GM19438 (cell line): ENCODE data around the gene DEPDC5.

ENCODE experiments used
- ATAC-seq: cut with Tn5 transposase; IDR thresholded peaks from one replicate; pipeline ENCODE4 v1.9.1; 2021; ENCODE audit warnings: low read depth; ENCODE audit not compliant: unreplicated experiment

DEPDC5 gene

DNA sequence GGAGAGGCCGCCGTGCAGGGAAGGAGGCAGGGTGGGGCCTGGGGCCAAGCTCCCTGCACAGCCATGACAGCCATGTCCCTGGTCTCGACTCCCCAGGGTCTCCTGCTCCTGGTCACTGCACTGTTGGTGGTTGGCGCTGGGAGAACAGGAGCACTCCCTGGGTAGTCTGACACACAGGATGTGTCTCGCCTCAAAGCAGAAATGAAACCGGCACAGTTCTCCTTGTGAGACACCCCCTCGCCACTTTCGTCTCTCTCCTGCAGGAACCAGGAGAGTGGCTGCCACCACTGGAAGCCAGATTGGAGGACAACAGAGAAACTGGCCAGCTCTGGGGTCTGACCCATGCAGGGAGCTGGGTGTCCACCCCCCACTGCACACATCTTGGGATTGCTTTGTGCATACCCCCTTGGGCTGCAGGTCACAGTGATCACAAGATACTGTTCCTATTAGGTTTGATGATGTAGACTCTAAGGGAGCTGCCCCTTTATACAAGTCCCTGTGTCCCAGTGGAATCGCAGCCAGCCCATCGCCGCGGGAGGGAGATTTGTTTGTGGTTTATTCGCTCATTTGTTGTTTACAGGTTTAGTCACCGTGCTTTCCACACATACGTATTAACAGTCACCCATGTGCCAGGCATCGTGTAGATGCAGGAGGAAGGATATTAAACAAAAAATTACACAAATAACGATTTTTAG is 163.6 kb downstream of the DEPDC5 start:
- peak; percentile 72 for ATAC-seq

DNA sequence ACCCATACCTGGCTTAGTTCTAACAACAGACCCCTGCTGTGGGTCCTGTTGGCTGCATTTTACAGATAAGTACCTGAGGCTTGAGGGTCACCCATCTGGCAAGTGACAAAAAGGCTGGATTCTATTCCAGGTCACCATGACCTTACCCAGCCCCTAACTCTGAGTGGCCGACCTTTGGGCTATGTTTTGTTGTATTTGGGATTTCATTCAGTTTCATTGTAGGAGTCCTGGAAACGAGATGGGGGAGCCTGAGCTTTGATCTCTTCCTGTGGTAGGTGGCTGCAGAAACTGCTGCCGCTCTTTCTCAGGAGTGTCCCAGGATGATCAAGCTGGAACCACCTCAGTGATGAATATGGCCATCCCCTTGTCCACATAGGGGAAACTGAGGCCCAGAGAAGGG is 165.9 kb downstream of the DEPDC5 start:
- ATAC-seq, result no peak

DNA sequence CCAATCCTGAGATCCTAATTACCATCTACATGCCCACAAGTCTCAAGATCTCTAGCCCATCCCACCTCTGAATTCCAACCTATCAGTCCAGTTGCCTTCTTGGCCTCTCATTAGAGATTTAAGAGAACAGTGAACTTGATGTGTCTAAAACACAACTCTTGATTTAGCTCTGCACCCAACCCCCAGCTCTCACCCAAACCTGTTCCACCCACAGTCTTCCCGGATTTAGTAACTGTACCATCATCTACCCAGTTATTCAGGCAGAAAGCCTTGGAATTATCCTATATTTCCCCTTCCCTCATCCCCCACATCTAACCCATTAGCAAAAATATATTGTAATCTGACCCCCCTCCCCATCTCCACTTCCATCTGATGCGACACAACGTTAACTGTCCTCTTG is 166.5 kb downstream of the DEPDC5 start:
- ATAC-seq, result no peak

DNA sequence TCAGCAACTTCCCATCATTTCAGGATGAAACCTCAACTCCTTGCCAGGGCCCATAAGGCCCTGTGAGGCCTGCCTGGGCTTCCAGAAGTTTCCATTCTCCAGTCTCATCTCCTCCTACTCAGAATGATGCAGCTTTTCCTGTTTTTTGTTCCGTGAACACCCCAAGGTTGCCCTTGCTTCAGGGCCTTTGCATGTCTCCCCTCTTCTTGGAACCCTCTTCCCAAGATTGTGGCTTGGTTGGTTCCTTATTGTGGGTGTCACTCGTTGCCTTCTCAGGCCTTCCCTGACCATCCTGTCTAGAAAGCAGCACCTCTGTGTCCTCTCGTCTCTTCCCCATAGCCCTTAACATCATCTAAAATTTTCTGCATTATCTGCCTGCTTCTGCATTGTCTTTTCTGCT is 167.3 kb downstream of the DEPDC5 start:
- ATAC-seq, result no peak

DNA sequence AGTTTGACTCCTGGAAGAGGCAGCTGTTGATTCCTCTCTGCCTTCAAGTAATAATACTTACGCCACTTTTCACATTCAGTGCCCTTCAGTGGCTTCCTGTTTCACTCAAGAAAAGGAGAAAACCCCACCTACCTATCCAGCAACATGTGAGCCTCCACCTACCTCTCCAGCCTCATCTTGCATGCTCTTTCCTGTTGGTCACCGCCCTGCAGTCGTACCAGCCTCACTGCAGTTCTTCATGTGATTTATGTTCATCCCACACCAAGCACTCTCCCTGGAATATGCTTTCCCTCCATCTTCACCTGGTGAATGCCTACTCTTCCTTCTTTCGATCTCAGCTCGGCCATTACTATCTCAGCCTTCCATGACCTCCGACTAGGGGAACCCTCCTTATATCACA is 168.7 kb downstream of the DEPDC5 start:
- ATAC-seq, result no peak

DNA sequence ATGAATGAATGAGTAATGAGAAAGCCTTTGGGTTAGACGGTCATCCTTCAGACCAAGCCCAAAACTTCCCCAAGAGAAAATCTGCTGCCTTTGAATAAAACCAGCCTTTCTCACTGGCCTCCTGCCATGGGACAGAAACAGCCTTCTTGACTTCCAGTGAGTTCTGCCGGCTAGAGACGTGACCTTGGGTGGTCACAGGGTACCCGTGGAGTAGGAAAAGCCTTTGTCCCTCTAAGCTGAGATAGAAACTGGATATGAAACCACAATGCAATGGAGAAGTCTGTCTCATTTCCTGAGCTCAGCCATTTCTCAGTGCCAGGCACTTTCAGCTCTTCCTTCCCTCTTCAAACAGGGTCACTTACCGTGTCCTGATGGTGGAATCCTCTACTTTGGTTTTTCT is 169.3 kb downstream of the DEPDC5 start:
- no peak for ATAC-seq

DNA sequence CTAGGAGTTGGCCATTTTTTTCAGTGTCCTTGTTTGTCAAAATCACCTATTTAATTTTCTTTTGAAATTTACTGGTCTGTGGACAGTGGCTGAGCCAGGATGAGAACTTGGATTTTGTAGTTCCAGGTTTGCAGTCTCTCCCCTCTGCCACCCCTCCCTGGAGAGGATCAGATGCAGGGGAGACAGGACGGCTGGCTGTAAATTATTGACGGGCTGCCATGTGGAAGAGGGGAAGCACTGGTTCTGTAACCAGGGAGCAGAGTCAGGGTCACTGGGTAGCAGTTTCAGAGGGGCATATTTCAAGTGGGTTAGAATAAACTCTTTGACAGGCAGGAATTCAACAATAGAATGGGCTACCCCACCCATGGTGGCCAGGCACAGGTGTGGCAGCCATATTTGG is 169.9 kb downstream of the DEPDC5 start:
- no peak for ATAC-seq

DNA sequence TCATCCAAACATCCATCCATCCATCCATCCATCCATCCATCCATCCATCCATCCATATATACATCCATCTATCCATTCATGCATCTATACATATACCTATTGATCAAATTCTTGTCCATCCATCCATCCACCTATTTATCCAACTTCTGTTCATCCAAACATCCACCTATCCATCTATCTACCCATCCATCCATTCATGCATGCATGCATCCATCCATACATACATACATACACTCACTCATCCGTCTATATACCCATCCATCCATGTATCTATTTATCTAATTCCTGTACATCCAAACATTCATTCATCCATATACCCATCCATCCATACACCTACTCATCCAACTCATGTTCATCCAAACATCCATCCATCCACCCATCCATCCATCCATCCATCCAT is 171.2 kb downstream of the DEPDC5 start:
- ATAC-seq, result no peak

DNA sequence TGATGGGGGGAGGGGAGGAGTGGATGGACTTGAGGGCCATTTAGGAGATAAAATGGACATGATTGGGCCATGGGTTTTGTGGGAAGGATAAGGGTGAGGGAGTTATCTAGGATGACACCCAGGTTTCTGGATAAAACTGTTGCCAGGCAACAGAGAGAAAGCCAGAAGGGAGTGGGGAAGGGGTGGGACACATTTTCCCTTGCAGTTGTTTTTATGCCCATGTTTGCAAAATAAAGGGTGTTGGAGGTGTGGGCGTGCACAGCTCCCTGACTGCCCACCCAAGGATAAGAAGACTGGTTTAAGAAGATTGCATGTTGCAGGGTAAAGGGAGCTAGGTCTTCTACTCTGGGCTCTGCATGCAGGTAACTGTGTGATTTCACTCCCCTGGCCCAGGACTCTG is 172.2 kb downstream of the DEPDC5 start:
- no peak for ATAC-seq

DNA sequence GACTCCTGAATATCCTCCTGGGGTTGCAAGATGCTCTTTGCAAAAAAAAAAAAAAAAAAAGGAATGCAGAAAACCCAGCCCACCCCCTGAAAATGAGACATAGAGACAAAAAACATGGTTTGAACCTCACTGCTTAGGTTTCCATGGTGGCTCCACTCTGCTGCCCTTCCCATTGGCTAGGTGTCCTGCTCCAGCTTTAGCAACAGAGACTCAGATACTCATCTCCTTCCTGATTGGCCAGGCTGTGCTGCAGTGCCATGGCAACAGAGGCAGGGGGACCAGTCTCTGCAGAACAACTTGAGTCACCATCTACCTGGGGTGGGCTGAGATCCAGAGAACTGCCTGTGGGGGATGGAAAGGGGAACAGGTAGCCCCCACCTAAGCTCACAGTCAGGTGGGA is 173.2 kb downstream of the DEPDC5 start:
- ATAC-seq, result no peak

DNA sequence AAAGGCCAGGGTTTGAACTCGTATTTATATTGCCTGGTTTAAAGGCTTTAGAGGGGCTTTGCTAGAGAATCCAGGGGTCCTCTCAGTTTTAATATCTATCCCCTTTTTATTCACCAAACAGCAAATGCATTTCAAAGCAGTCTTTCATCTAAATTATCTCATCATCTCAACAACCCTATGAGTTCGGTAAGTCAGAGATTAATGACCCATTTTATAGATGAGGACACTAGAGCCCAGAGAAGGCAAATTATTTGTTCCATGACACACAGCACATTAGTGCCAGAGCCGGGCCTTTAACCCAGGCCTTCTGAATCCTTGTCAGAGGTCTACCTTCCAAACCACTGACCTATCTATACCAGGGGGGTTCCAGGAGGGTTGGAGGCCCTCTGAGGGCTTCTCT is 173.7 kb downstream of the DEPDC5 start:
- no peak for ATAC-seq

DNA sequence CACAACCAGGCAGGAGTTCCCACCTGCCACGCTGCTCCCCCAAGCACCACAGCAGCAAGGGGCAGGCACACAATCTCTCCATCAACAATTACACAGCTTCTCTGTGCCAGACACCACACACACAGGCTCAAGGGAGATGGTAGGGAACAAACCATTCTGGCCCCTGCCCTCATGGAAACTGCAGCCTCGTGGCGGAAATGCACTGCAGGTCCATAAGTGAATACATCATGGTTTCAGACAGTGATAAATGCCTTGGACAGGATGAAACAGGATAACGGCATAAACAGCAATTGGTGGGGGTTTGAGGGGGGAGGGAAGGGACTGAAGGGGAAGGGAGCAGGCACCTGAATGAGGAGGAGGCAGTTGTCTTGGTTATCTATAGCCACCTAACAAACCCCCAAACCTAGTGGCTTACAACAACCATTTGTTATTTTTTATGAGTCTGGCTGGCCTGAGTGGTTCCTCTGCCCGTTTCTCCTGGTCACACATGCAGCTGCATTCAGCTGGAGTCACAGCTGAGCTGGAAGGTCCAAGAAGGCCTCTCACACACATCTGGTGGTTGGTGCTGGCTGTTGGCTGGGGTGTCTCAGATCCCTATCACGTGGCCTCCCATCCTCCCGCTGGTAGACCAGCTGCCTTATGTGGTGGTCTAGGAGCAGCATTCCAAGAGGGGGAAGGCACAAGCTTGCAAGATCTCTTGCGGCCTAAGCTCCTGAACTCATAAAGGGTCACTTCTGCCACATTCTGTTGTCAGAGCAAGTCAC is 175.5 kb downstream of the DEPDC5 start:
- no peak for ATAC-seq

DNA sequence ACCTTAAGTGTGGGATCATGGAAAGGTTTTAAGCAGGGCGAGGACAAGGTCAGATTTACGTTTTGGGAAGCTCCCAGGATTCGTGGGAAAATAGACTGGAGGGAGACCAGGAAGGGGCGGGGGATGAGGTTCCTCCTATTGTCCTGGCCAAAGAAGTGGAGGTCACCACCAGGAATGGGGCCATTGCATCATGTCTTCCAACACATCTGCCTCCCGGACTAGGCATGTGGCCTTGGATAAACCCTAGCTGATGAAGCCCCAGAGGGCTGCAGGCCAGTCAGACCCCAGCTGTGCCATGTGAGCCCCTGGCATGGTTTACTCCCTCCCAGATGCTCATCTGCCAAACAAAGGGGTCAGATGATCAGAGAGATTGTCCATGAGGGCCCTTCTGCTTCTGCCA is 179.0 kb downstream of the DEPDC5 start:
- ATAC-seq, result no peak

DNA sequence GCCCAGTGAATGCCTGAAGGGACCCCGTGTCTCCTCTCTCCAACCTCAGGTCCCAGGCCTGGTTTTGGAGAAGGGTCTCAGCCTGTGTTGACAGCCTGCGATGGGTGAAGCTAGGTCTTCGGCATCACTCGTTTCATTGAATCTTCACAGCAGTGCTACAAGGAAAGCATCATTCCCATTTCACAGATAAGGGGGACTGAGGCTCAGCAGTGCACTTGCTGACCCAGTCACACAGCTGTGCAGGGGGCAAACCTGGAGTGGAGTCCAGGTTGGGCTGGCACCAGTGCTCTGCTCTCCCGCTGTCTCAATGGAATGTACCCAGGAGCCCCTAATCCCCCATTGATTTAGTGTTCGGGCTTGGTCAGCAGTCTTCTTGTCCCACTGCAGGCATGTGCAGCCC is 179.6 kb downstream of the DEPDC5 start:
- ATAC-seq, result no peak

DNA sequence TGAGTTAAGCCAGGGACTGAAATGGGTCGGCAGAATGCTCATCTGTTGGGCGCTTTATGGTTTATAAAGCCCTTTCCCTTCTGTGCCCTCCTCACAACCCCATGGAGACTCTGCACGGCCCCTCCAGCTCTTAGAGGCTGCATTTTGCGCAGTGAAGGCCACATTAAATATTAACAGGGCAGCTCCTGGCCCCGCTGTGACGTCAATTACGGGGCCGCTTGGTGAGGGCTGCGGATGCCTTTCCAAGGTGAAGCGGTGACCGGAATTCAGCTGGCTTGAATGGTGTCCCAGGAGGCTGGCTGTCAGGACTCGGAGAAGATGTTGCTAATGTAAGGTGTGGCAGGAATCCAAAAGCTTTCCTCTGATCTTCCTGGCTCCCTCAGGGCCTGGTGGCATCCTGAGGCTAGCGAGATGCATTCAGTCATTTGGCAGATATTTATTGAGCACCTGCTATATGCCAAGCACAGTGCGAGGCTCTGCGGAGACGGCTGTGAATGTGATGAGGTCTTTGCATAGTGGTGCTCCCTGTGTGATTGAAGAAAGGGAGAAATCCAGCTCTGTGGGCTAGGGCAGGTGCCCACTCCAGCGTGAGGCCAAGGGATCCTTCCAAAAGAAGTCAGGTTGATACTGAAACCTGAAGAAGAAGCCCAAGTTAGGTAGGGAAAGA is 180.1 kb downstream of the DEPDC5 start:
- no peak for ATAC-seq

DNA sequence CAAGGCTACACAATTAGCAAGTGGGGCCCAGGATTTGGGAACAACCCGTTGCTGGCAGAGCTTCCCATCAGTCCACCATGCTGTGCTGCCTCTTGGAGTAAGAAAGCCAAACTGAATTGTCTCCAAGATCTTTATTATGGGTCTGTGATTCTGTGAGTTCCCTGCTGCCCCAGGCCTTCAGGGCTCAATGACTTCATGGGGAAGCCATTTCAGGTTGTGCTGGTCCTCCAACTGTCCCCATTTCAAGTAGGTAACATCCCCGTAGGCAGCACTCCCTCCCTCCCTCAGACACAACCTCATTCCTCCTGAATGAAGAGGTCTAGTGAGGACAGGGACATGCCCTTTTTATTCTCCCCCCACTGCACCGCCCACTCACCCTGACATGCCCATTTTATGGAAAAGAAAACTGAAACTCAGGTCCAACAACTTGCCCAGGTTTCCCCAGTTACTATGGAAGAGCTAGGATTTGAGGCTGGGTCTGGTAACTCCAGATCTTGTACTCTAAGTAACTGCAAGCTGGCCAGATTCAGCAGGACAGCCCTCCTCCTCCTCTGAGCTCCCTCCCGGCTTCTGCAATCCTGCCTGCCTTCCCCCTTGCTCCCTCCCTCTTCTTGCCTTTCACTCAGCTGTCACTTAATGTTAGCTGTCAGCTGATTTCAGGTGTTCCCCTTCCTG is 182.3 kb downstream of the DEPDC5 start:
- ATAC-seq, result no peak

DNA sequence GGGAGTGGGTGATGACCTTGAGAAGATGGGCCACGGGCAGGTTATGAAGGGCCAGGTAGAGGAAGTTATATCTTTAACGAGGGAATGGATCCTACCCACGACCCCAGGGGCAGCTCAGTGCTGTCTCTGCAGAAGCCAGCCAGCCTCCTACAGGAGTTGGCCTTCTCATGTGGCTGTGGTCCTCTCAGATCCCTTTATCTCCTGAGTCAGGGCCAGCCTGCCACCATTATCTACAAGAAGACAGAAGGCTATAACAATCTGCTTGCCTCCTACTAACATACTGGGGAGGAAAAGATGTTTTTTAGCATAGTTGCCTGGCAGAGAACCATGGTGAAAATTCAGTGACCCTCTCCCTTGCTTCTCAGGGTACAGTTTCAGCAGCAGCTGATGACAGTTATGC is 183.5 kb downstream of the DEPDC5 start:
- ATAC-seq, result no peak

DNA sequence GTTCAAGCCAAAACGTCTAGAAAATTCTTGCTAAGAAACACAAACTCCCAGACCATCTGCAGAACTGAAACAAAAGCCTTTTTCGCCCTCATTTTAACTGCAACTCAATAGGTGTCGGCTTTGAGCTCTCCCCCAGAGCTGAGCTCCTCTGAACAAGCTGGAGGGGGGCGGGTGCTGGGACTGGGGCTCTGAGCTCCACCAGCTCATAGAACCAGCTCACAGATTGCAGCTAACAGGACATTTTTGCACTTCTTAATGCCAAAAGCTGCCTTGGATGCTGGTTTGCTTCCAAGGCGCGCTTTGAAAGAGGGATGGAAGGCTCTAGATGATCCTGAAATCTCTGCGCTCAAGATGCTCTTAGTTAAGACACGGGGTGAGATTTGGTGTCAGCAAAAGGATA is 184.5 kb downstream of the DEPDC5 start:
- ATAC-seq, result no peak

DNA sequence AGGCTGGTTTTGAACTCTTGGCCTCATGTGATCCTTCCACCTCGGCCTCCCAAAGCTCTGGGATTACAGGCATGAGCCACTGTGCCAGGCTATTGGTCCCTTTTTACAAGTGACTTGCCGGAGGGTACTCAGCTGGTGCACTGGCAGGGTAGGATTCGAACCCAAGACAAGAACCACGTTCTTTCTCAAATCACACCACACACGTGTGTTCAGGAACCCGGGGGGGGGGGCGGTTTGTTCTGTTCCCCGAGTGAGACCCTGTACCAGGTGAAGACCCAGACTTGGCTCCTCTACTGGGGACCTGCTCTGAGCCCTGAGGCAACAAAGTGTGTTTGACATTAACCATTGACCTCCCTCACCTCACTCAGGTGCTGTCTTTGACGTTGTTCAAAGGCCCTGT is 186.7 kb downstream of the DEPDC5 start:
- ATAC-seq, result no peak

DNA sequence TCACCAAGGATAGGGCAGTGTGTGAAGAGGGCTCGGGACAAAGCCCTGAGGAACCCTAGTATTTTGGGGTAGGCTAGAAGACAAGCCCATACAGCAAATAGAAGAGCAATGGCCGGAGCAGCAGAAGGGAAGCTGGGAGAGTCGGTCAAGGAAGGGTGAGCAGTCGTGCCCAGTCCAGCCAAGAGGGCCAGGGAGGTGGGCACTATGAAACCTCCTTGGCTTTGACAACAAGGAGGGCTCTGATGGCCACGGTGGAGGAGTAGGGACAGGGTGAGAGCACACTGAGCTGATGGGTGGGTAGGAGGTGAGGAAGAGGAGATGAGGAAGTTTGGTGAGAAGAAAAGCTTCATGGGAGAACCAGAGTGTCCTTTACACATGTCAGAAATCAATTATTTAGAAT is 188.3 kb downstream of the DEPDC5 start:
- no peak for ATAC-seq

DNA sequence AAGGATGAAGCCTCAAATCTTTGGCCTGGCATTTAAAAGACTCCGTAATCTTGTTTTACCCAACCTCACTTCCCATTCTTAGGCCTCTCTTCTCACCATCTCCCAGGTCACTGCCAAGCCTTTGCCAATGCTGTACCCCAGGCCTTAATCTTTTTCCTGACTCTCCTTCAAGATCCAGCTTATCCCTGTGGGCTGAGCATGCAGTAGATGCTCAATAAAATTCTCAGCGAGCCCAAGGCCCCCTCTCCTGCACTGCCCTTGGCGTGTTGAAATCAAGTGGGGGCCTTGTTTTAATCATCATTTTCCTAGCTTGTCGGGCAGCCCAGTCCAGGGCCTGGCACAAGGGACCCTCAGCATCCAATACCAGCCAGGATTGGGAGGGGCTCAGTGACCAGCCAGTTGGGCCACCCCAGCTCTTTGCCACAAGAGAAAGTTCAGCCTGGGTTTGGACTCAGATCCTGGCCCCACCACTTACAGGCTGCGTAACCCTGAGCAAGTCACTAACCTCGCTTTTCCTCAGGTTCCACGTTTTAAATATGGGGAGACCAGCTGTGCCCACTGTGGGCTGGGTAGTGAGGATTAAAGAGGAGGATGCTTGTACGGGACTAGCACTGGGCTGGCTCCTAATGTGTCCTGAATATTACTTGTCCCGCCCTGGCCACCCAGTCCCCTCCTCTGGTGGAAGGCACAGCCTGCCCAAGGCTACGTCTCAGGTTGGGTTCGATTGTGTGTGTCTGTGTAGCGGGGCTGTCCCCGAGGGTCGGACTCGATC is 189.6 kb downstream of the DEPDC5 start:
- no peak for ATAC-seq
